Measurements from ENCODE around the gene CD276. TPM values are rescaled to one million over a fixed set of nuclear protein-coding genes. Genes with fewer than 3 reads are reported as not detected.

CD276 gene
- total RNA-seq, 4 donors from 2014 or later, result 22.8 to 48.7 (median 30.8) TPM

GRCh38 chr15:73677733-73678132 is 6.5 kb upstream of the CD276 start:
- H3K36me3 ChIP-seq, result no peaks in the 10 kb centered on the region
- DNase-seq, result no peak
- no peak overlapping the region for H3K4me3 ChIP-seq
- no peaks in the 10 kb centered on the region for H3K4me1 ChIP-seq
- no peaks in the 10 kb centered on the region for H3K27me3 ChIP-seq
- no peaks in the 10 kb centered on the region for H3K9me3 ChIP-seq
- no peak for TF ChIP-seq POLR2A (IDR thresholded peaks at IDR 0.05)
- no peak for TF ChIP-seq CTCF (IDR thresholded peaks at IDR 0.05)
- H3K27ac ChIP-seq, result no peak overlapping the region

- Histone ChIP-seq H3K27me3 (no peaks in the 10 kb centered on the region), H3K4me3 (no peak overlapping the region), H3K36me3 (no peaks in the 10 kb centered on the region), H3K9me3 (no peaks in the 10 kb centered on the region), H3K4me1 (peaks cover 0 to 4% (median 0%) of the 10 kb centered on the region in 4 donors), H3K27ac (no peak overlapping the region)
- TF ChIP-seq CTCF (IDR thresholded peaks at IDR 0.05) (no peak), POLR2A (IDR thresholded peaks at IDR 0.05) (no peak)
- no peak for DNase-seq
These were observed 5.7 kb upstream of the CD276 start for GRCh38 chr15:73678498-73678897.

- Histone ChIP-seq H3K36me3 (no peaks in the 10 kb centered on the region), H3K4me3 (no peak overlapping the region), H3K9me3 (no peaks in the 10 kb centered on the region), H3K4me1 (peaks cover 0 to 8% (median 3%) of the 10 kb centered on the region in 4 donors), H3K27me3 (no peaks in the 10 kb centered on the region), H3K27ac (no peak overlapping the region)
- TF ChIP-seq CTCF (IDR thresholded peaks at IDR 0.05), result no peak
- TF ChIP-seq POLR2A (IDR thresholded peaks at IDR 0.05), result no peak
- no peak for DNase-seq
These were observed 5.0 kb upstream of the CD276 start for GRCh38 chr15:73679180-73679579.

GRCh38 chr15:73679964-73680363 is 4.2 kb upstream of the CD276 start:
- Histone ChIP-seq H3K9me3 (no peaks in the 10 kb centered on the region), H3K4me3 (no peak overlapping the region), H3K36me3 (no peaks in the 10 kb centered on the region), H3K27me3 (no peaks in the 10 kb centered on the region), H3K4me1 (peaks cover 0 to 14% (median 9%) of the 10 kb centered on the region in 4 donors), H3K27ac (no peak overlapping the region)
- no peak for TF ChIP-seq CTCF (IDR thresholded peaks at IDR 0.05)
- no peak for TF ChIP-seq POLR2A (IDR thresholded peaks at IDR 0.05)
- DNase-seq, result no peak

- Histone ChIP-seq H3K27ac (no peak overlapping the region), H3K4me3 (no peak overlapping the region), H3K27me3 (no peaks in the 10 kb centered on the region), H3K9me3 (no peaks in the 10 kb centered on the region), H3K4me1 (peaks cover 0 to 18% (median 9%) of the 10 kb centered on the region in 4 donors), H3K36me3 (no peaks in the 10 kb centered on the region)
- no peak for TF ChIP-seq CTCF (IDR thresholded peaks at IDR 0.05)
- TF ChIP-seq POLR2A (IDR thresholded peaks at IDR 0.05), result no peak
- no peak for DNase-seq
These were observed 3.6 kb upstream of the CD276 start for GRCh38 chr15:73680549-73680948.

GRCh38 chr15:73681063-73681462 is 3.1 kb upstream of the CD276 start:
- Histone ChIP-seq H3K9me3 (no peaks in the 10 kb centered on the region), H3K27ac (no peak overlapping the region), H3K27me3 (no peaks in the 10 kb centered on the region), H3K4me3 (no peak overlapping the region), H3K36me3 (no peaks in the 10 kb centered on the region), H3K4me1 (peaks cover 0 to 24% (median 9%) of the 10 kb centered on the region in 4 donors)
- no peak for DNase-seq
- TF ChIP-seq POLR2A (IDR thresholded peaks at IDR 0.05), result no peak
- no peak for TF ChIP-seq CTCF (IDR thresholded peaks at IDR 0.05)
